Suprapubic skin (tissue), 4 donors: ENCODE results near the gene PEAR1. TPM values are rescaled to one million over a fixed set of nuclear protein-coding genes. Genes with fewer than 3 reads are reported as not detected.

Experiments
- DNase-seq, 2 donors: peaks; one replicate each; pipeline ENCODE4 v3.0.0-alpha.2; 2019; ENCODE audit warnings: low spot score in 2 of 2
- H3K27ac ChIP-seq: fragments of 200-600 bp; sonication (generic); one replicate; pipeline ENCODE4 v1.5.1; 2019
- H3K27me3 ChIP-seq: fragments of 200-600 bp; sonication (generic); one replicate; pipeline ENCODE4 v1.5.1; 2019
- H3K36me3 ChIP-seq: fragments of 200-600 bp; sonication (generic); one replicate; pipeline ENCODE4 v1.5.1; 2019
- H3K4me1 ChIP-seq: fragments of 200-600 bp; sonication (generic); one replicate; pipeline ENCODE4 v1.5.1; 2019
- H3K4me3 ChIP-seq: fragments of 200-600 bp; sonication (generic); one replicate; pipeline ENCODE4 v1.5.1; 2019; ENCODE audit warnings: mild to moderate bottlenecking
- H3K9me3 ChIP-seq: fragments of 200-600 bp; sonication (generic); one replicate; pipeline ENCODE4 v1.5.1; 2019
- CTCF ChIP-seq, 2 donors: fragments of 200-600 bp in 1 of 2; fragments of 450-650 bp in 1 of 2; sonication (generic) in 1 of 2; IDR thresholded peaks; one replicate each; pipeline ENCODE4 v1.5.1; 2016 to 2019; ENCODE audit warnings: antibody characterized with exemption in 2 of 2, mild to moderate bottlenecking in 1 of 2, moderate library complexity in 1 of 2
- EP300 ChIP-seq: sonication (generic); formaldehyde crosslinking; IDR thresholded peaks from one replicate; pipeline ENCODE4 v1.6.1; 2017; ENCODE audit warnings: antibody characterized with exemption
- POLR2A ChIP-seq, 2 donors: fragments of 450-650 bp; IDR thresholded peaks; one replicate each; pipeline ENCODE4 v1.6.1; 2017; ENCODE audit warnings: antibody characterized with exemption in 2 of 2, mild to moderate bottlenecking in 2 of 2, moderate library complexity in 2 of 2
- POLR2AphosphoS5 ChIP-seq, 3 donors: sonication (generic); formaldehyde crosslinking; IDR thresholded peaks; one replicate each; pipeline ENCODE4 v1.6.1; 2017; ENCODE audit warnings: antibody characterized with exemption in 3 of 3
- WGBS: methylation state at CpG from one replicate; pipeline ENCODE4 v1.1.5; 2018; 5-methylcytosine and 5-hydroxymethylcytosine counted together
- total RNA-seq, 4 donors: library from RNA; depleted of rRNA; stranded (reverse); fragments of >200 nt; gene quantifications; one replicate each; pipeline ENCODE4 v1.1.0, GENCODE V29; 2016

PEAR1 gene
- total RNA-seq, 4 donors from 2014 or later: 2.4 to 5.7 (median 3.8) TPM

- DNase-seq: no peak
- WGBS: 39% methylated on average over 6 of the region's 6 CpGs
These were observed 6.8 kb upstream of the PEAR1 start for GRCh38 chr1:156886583-156887281.

GRCh38 chr1:156887317-156887716, 6.2 kb upstream of the PEAR1 start:
- H3K4me1 ChIP-seq: peaks cover 4% of the 10 kb centered on the region
- no peak for DNase-seq
- TF ChIP-seq EP300 (no peak), POLR2A (IDR thresholded peaks at IDR 0.05) (no peak), CTCF (IDR thresholded peaks at IDR 0.05) (no peak), POLR2AphosphoS5 (IDR thresholded peaks at IDR 0.05) (no peak)
- no peak overlapping the region for H3K27ac ChIP-seq
- WGBS: 44% methylated on average over 3 of the region's 3 CpGs
- H3K9me3 ChIP-seq: no peaks in the 10 kb centered on the region
- no peak overlapping the region for H3K4me3 ChIP-seq
- H3K36me3 ChIP-seq: no peaks in the 10 kb centered on the region
- H3K27me3 ChIP-seq: peaks cover 45% of the 10 kb centered on the region

More at GRCh38 chr1:156886583-156887281, 6.8 kb upstream of the PEAR1 start:
- H3K27ac ChIP-seq: no peak overlapping the region
- H3K9me3 ChIP-seq: no peaks in the 10 kb centered on the region
- H3K4me3 ChIP-seq: no peak overlapping the region
- TF ChIP-seq POLR2A (IDR thresholded peaks at IDR 0.05): no peak
- no peak for TF ChIP-seq POLR2AphosphoS5 (IDR thresholded peaks at IDR 0.05)
- TF ChIP-seq CTCF (IDR thresholded peaks at IDR 0.05): no peak
- TF ChIP-seq EP300: no peak
- H3K36me3 ChIP-seq: no peaks in the 10 kb centered on the region
- H3K27me3 ChIP-seq: peaks cover 47% of the 10 kb centered on the region
- no peaks in the 10 kb centered on the region for H3K4me1 ChIP-seq

GRCh38 chr1:156887734-156888133, 5.8 kb upstream of the PEAR1 start:
- Histone ChIP-seq H3K4me1 (peaks cover 8% of the 10 kb centered on the region), H3K4me3 (no peak overlapping the region), H3K27me3 (peaks cover 40% of the 10 kb centered on the region), H3K36me3 (no peaks in the 10 kb centered on the region), H3K9me3 (no peaks in the 10 kb centered on the region), H3K27ac (no peak overlapping the region)
- DNase-seq: no peak
- TF ChIP-seq POLR2AphosphoS5 (IDR thresholded peaks at IDR 0.05) (no peak), CTCF (IDR thresholded peaks at IDR 0.05) (no peak), EP300 (no peak), POLR2A (IDR thresholded peaks at IDR 0.05) (no peak)
- 45% methylated on average over 6 of the region's 6 CpGs for WGBS

GRCh38 chr1:156889802-156890580, 3.5 kb upstream of the PEAR1 start:
- TF ChIP-seq CTCF (IDR thresholded peaks at IDR 0.05) (peak; percentile 52 to 69), POLR2A (IDR thresholded peaks at IDR 0.05) (no peak)
- WGBS: 41% methylated on average over 8 of the region's 8 CpGs
- no peak overlapping the region for H3K4me3 ChIP-seq
- no peaks in the 10 kb centered on the region for H3K9me3 ChIP-seq
- H3K4me1 ChIP-seq: peaks cover 17% of the 10 kb centered on the region
- no peaks in the 10 kb centered on the region for H3K36me3 ChIP-seq
- peaks cover 40% of the 10 kb centered on the region for H3K27me3 ChIP-seq
- H3K27ac ChIP-seq: no peak overlapping the region
- DNase-seq: peak; percentile 82 to 90
